B cell (primary cell): ENCODE results near the gene ELOVL1. TPM values are rescaled to one million over a fixed set of nuclear protein-coding genes. Genes with fewer than 3 reads are reported as not detected.

Source experiments
- ATAC-seq: fragments of 200-7000 bp; cut with Tn5 transposase; one replicate; pipeline ENCODE4 v1.10.0; 2021; ENCODE audit warnings: low read depth, mild to moderate bottlenecking, moderate number of reproducible peaks, moderate library complexity
- CTCF ChIA-PET: fragments of 350-600 bp; sonication (Branson Sonifier 250); formaldehyde crosslinking; loops from one replicate; lab custom pipeline; 2021; ENCODE audit warnings: antibody characterized with exemption, inconsistent platforms; lab: Charles Lee
- POLR2A ChIA-PET: fragments of 350-600 bp; sonication (Branson Sonifier 250); formaldehyde crosslinking; loops from one replicate; lab custom pipeline; 2021; ENCODE audit warnings: antibody characterized with exemption; lab: Charles Lee
- DNase-seq: peaks from one replicate; pipeline ENCODE4 v3.0.0; 2013
- H2AFZ ChIP-seq: 2 replicates; pipeline ENCODE4 v1.6.1; 2012; ENCODE audit warnings: mild to moderate bottlenecking, low read depth, low read length; ENCODE audit not compliant: insufficient read depth, poor library complexity, severe bottlenecking
- H3K27ac ChIP-seq, 2 donors: 1 replicate in 1 of 2; 2 replicates in 1 of 2; pipeline ENCODE4 v1.5.1; 2012 to 2013; ENCODE audit warnings: low read length in 2 of 2, mild to moderate bottlenecking in 2 of 2, moderate library complexity in 1 of 2
- H3K27me3 ChIP-seq, 4 experiments: fragments of 200-600 bp in 1 of 4; sonication (generic) in 1 of 4; replicated peaks in 1 of 4; 1 replicate in 2 of 4; 2 replicates in 2 of 4; pipeline versions ENCODE4 v1.6.1 to v1.7.0; 2013 to 2016; ENCODE audit warnings: low read length in 3 of 4, mild to moderate bottlenecking in 2 of 4, mixed read lengths in 1 of 4, moderate library complexity in 1 of 4; ENCODE audit not compliant: insufficient read depth in 4 of 4, control insufficient read depth in 3 of 4; ENCODE audit errors: control extremely low read depth in 1 of 4
- H3K36me3 ChIP-seq, 2 experiments: replicated peaks in 1 of 2; 1 replicate in 1 of 2; 2 replicates in 1 of 2; pipeline versions ENCODE4 v1.6.1 to v1.7.1; 2013; ENCODE audit warnings: low read length in 1 of 2; ENCODE audit not compliant: insufficient read depth in 2 of 2, control insufficient read depth in 1 of 2; ENCODE audit errors: control extremely low read depth in 1 of 2, extremely low read depth in 1 of 2
- H3K4me1 ChIP-seq, 2 donors: fragments of 200-600 bp in 1 of 2; sonication (generic) in 1 of 2; 1 replicate in 1 of 2; 2 replicates in 1 of 2; pipeline versions ENCODE4 v1.5.1 to v1.6.1; 2013 to 2017; ENCODE audit warnings: low read length in 2 of 2; ENCODE audit not compliant: control insufficient read depth in 2 of 2, insufficient read depth in 2 of 2
- H3K4me2 ChIP-seq: replicated peaks from 2 replicates; pipeline ENCODE3; 2012; ENCODE audit warnings: mild to moderate bottlenecking, low read depth, low read length; ENCODE audit not compliant: poor library complexity, severe bottlenecking
- H3K4me3 ChIP-seq, 5 experiments: fragments of 200-600 bp in 1 of 5; sonication (generic) in 1 of 5; 1 replicate in 3 of 5; 2 replicates in 2 of 5; pipeline versions ENCODE4 v1.5.1 to v1.7.0; 2011 to 2016; ENCODE audit warnings: low read length in 4 of 5, mild to moderate bottlenecking in 4 of 5, low read depth in 2 of 5, control low read depth in 1 of 5, moderate library complexity in 1 of 5; ENCODE audit not compliant: insufficient read depth in 1 of 5; ENCODE audit errors: control extremely low read depth in 1 of 5, extremely low read depth in 1 of 5
- H3K79me2 ChIP-seq: fragments of 200-600 bp; sonication (generic); one replicate; pipeline ENCODE4 v1.6.0; 2016; ENCODE audit warnings: low read length; ENCODE audit not compliant: control insufficient read depth, insufficient read depth
- H3K9ac ChIP-seq: fragments of 200-600 bp; sonication (generic); 2 replicates; pipeline ENCODE4 v1.6.1; 2017; ENCODE audit warnings: mild to moderate bottlenecking, low read length, moderate library complexity
- H3K9me3 ChIP-seq, 3 donors: one replicate each; pipeline versions ENCODE4 v1.6.1 to v1.7.1; 2013; ENCODE audit warnings: low read length in 2 of 3; ENCODE audit not compliant: control insufficient read depth in 2 of 3, insufficient read depth in 1 of 3; ENCODE audit errors: control extremely low read depth in 1 of 3
- H4K20me1 ChIP-seq: 2 replicates; pipeline ENCODE4 v1.6.0; 2012; ENCODE audit warnings: mild to moderate bottlenecking, low read length; ENCODE audit not compliant: insufficient read depth, control insufficient read depth, poor library complexity, severe bottlenecking
- H3K27ac Mint-ChIP-seq: one replicate; pipeline ENCODE4 v1.8.0; 2021; ENCODE audit warnings: mixed read lengths
- H3K27me3 Mint-ChIP-seq: one replicate; pipeline ENCODE4 v1.8.0; 2021; ENCODE audit warnings: mixed read lengths
- H3K4me1 Mint-ChIP-seq: one replicate; pipeline ENCODE4 v1.8.0; 2021; ENCODE audit warnings: mixed read lengths
- H3K4me3 Mint-ChIP-seq: one replicate; pipeline ENCODE4 v1.8.0; 2021; ENCODE audit warnings: mixed read lengths
- H3K9me3 Mint-ChIP-seq: one replicate; pipeline ENCODE4 v1.8.0; 2022; ENCODE audit warnings: mixed read lengths; ENCODE audit not compliant: insufficient read depth
- CTCF ChIP-seq: fragments of 200-600 bp; IDR thresholded peaks from one replicate; pipeline ENCODE4 v1.8.0; 2022; ENCODE audit warnings: antibody characterized with exemption, mild to moderate bottlenecking
- EZH2 ChIP-seq: IDR thresholded peaks from 2 replicates; pipeline ENCODE4 v1.6.1; 2012; ENCODE audit warnings: borderline replicate concordance, low read depth, mild to moderate bottlenecking, moderate library complexity, low read length; ENCODE audit not compliant: insufficient read depth, poor library complexity, severe bottlenecking
- WGBS: methylation state at CpG from one replicate; pipeline ENCODE4 v1.1.5; 2013; ENCODE audit warnings: missing lambda C conversion rate; ENCODE audit not compliant: insufficient coverage; 5-methylcytosine and 5-hydroxymethylcytosine counted together
- intact Hi-C: fragments of 100-400 bp; cut with micrococcal nuclease; formaldehyde crosslinking; loops from one replicate; pipeline ENCODE4 v1.10.0; 2022
- polyA plus RNA-seq: library from polyadenylated mRNA; depleted of rRNA; stranded (reverse); fragments of >200 nt; gene quantifications from 2 replicates; pipeline ENCODE4 v1.2.3, GENCODE V29; 2012
- total RNA-seq, 2 donors: library from RNA; stranded (reverse); fragments of 120-200 nt in 1 of 2; gene quantifications; 1 replicate in 1 of 2; 2 replicates in 1 of 2; pipeline versions ENCODE4 v1.2.3 to v1.2.4, GENCODE V29; 2013 to 2022

The ELOVL1 gene
- total and polyA plus RNA-seq, 2 donors (not counting 1 experiment from before 2014, with no cell fraction given): 65.4 to 78.8 TPM

- no peaks in the 10 kb centered on the region for H3K9me3 ChIP-seq
- Mint-ChIP-seq H3K4me1 (no peaks in the 10 kb centered on the region), H3K27me3 (no peaks in the 10 kb centered on the region), H3K9me3 (no peaks in the 10 kb centered on the region), H3K27ac (no peak overlapping the region), H3K4me3 (no peak overlapping the region)
- peaks cover 16% of the 10 kb centered on the region for H4K20me1 ChIP-seq
- WGBS: 92% methylated on average over 3 of the region's 6 CpGs
- no peaks in the 10 kb centered on the region for H3K27me3 ChIP-seq
- H3K27ac ChIP-seq: no peak overlapping the region
- H3K4me2 ChIP-seq: no peak overlapping the region
- CTCF ChIA-PET: interaction anchor here (1.6 kb wide), 1 partner anchor 178 kb away, joined by 4 read pairs; no protein-coding TSS in a partner anchor
- H3K4me1 ChIP-seq: no peaks in the 10 kb centered on the region
- no peak overlapping the region for H2AFZ ChIP-seq
- no peak overlapping the region for H3K9ac ChIP-seq
- peaks cover 1 to 61% of the 10 kb centered on the region in 2 experiments for H3K36me3 ChIP-seq
- intact Hi-C loops: no loop called here
- H3K4me3 ChIP-seq: no peak overlapping the region
- ATAC-seq (no peak), DNase-seq (no peak)
- POLR2A ChIA-PET: no interaction called here
- TF ChIP-seq CTCF (no peak), EZH2 (no peak)
- peaks cover 38% of the 10 kb centered on the region for H3K79me2 ChIP-seq
These were observed 37.5 kb upstream of the ELOVL1 start for GRCh38 chr1:43405219-43405875.

GRCh38 chr1:43404353-43404752 lies 36.5 kb upstream of the ELOVL1 start:
- CTCF ChIA-PET: interaction anchor here (1.6 kb wide), 1 partner anchor 177 kb away, joined by 4 read pairs; no protein-coding TSS in a partner anchor
- WGBS: 97% methylated on average over 5 of the region's 6 CpGs

More at GRCh38 chr1:43404353-43404752, 36.5 kb upstream of the ELOVL1 start:
- H3K27me3 ChIP-seq: no peaks in the 10 kb centered on the region
- H3K36me3 ChIP-seq: peaks cover 3 to 62% of the 10 kb centered on the region in 2 experiments
- DNase-seq: no peak
- Mint-ChIP-seq H3K4me1 (no peaks in the 10 kb centered on the region), H3K27me3 (no peaks in the 10 kb centered on the region), H3K27ac (no peak overlapping the region), H3K9me3 (no peaks in the 10 kb centered on the region), H3K4me3 (no peak overlapping the region)
- H3K9me3 ChIP-seq: no peaks in the 10 kb centered on the region
- H2AFZ ChIP-seq: no peak overlapping the region
- H3K9ac ChIP-seq: no peak overlapping the region
- peaks cover 43% of the 10 kb centered on the region for H3K79me2 ChIP-seq
- no peaks in the 10 kb centered on the region for H3K4me1 ChIP-seq
- POLR2A ChIA-PET: no interaction called here
- H4K20me1 ChIP-seq: peaks cover 22% of the 10 kb centered on the region
- no peak overlapping the region for H3K4me2 ChIP-seq
- TF ChIP-seq CTCF (no peak), EZH2 (no peak)
- H3K4me3 ChIP-seq: no peak overlapping the region
- no peak overlapping the region for H3K27ac ChIP-seq
- intact Hi-C loops: no loop called here
- ATAC-seq: no peak
